Subcutaneous abdominal adipose tissue (tissue), 5 donors: Measurements from ENCODE around the gene MFSD2B.

Experiments used
- H3K27ac ChIP-seq: one replicate; pipeline ENCODE4 v1.7.0; 2013; ENCODE audit warnings: low read depth, mild to moderate bottlenecking, inconsistent platforms, low read length, moderate library complexity
- H3K27me3 ChIP-seq, 5 donors: one replicate each; pipeline ENCODE4 v1.7.0; 2013; ENCODE audit warnings: low read length in 5 of 5, inconsistent platforms in 1 of 5; ENCODE audit not compliant: control insufficient read depth in 5 of 5, insufficient read depth in 4 of 5
- H3K36me3 ChIP-seq, 5 donors: one replicate each; pipeline ENCODE4 v1.7.0; 2013; ENCODE audit warnings: low read length in 5 of 5; ENCODE audit not compliant: control insufficient read depth in 5 of 5, insufficient read depth in 5 of 5
- H3K4me1 ChIP-seq, 5 donors: one replicate each; pipeline ENCODE4 v1.7.0; 2013; ENCODE audit warnings: low read length in 5 of 5, mild to moderate bottlenecking in 3 of 5, moderate library complexity in 1 of 5; ENCODE audit not compliant: control insufficient read depth in 5 of 5, insufficient read depth in 5 of 5
- H3K4me3 ChIP-seq, 5 donors: one replicate each; pipeline ENCODE4 v1.7.0; 2013; ENCODE audit warnings: low read length in 5 of 5, low read depth in 1 of 5
- H3K9ac ChIP-seq, 5 donors: one replicate each; pipeline ENCODE4 v1.7.0; 2013; ENCODE audit warnings: low read length in 5 of 5, mild to moderate bottlenecking in 4 of 5, moderate library complexity in 3 of 5
- H3K9me3 ChIP-seq, 5 donors: one replicate each; pipeline ENCODE4 v1.7.0; 2013; ENCODE audit warnings: low read length in 5 of 5; ENCODE audit not compliant: control insufficient read depth in 5 of 5
- donor health status: healthy.
- donor health status: healthy.
- donor health status: healthy.
- donor health status: healthy.
- donor health status: healthy.

Gene MFSD2B

GRCh38 chr2:24018241-24018640 lies 8.4 kb downstream of the MFSD2B start:
- no peak overlapping the region for H3K9ac ChIP-seq
- peaks cover 0 to under 1% (median 0%) of the 10 kb centered on the region in 5 donors for H3K27me3 ChIP-seq
- H3K36me3 ChIP-seq = peaks cover 0 to 13% (median 11%) of the 10 kb centered on the region in 5 donors
- no peak overlapping the region for H3K27ac ChIP-seq
- H3K4me1 ChIP-seq = no peaks in the 10 kb centered on the region
- no peak overlapping the region for H3K4me3 ChIP-seq
- H3K9me3 ChIP-seq = no peaks in the 10 kb centered on the region

GRCh38 chr2:24019729-24020128 lies 9.8 kb downstream of the MFSD2B start:
- H3K9ac ChIP-seq = no peak overlapping the region
- H3K27me3 ChIP-seq = no peaks in the 10 kb centered on the region
- H3K4me3 ChIP-seq = no peak overlapping the region
- no peaks in the 10 kb centered on the region for H3K4me1 ChIP-seq
- peaks cover 0 to 27% (median 18%) of the 10 kb centered on the region in 5 donors for H3K36me3 ChIP-seq
- H3K27ac ChIP-seq = no peak overlapping the region
- no peaks in the 10 kb centered on the region for H3K9me3 ChIP-seq

GRCh38 chr2:24020244-24020643 lies 10.4 kb downstream of the MFSD2B start:
- Histone ChIP-seq H3K27me3 (no peaks in the 10 kb centered on the region), H3K9ac (no peak overlapping the region), H3K4me1 (no peaks in the 10 kb centered on the region), H3K36me3 (peaks cover 0 to 32% (median 24%) of the 10 kb centered on the region in 5 donors), H3K9me3 (no peaks in the 10 kb centered on the region), H3K27ac (no peak overlapping the region), H3K4me3 (no peak overlapping the region)

- Histone ChIP-seq H3K36me3 (peaks cover 0 to 36% (median 24%) of the 10 kb centered on the region in 5 donors), H3K9me3 (no peaks in the 10 kb centered on the region), H3K4me1 (no peaks in the 10 kb centered on the region), H3K27ac (no peak overlapping the region), H3K4me3 (no peak overlapping the region), H3K9ac (no peak overlapping the region), H3K27me3 (no peaks in the 10 kb centered on the region)
Measured at GRCh38 chr2:24021122-24021998, 11.5 kb downstream of the MFSD2B start.

- Histone ChIP-seq H3K36me3 (peaks cover 0 to 41% (median 28%) of the 10 kb centered on the region in 5 donors), H3K9ac (no peak overlapping the region), H3K9me3 (no peaks in the 10 kb centered on the region), H3K4me3 (no peak overlapping the region), H3K27ac (no peak overlapping the region), H3K27me3 (no peaks in the 10 kb centered on the region), H3K4me1 (no peaks in the 10 kb centered on the region)
Measured at GRCh38 chr2:24022324-24022974, 12.6 kb downstream of the MFSD2B start.

- Histone ChIP-seq H3K36me3 (peaks cover 0 to 41% (median 30%) of the 10 kb centered on the region in 5 donors), H3K27ac (no peak overlapping the region), H3K27me3 (no peaks in the 10 kb centered on the region), H3K9me3 (no peaks in the 10 kb centered on the region), H3K4me1 (no peaks in the 10 kb centered on the region), H3K4me3 (no peak overlapping the region), H3K9ac (no peak overlapping the region)
Measured at GRCh38 chr2:24022975-24023575, 13.2 kb downstream of the MFSD2B start.

GRCh38 chr2:24024018-24024417 lies 14.1 kb downstream of the MFSD2B start:
- Histone ChIP-seq H3K9ac (no peak overlapping the region), H3K4me1 (no peaks in the 10 kb centered on the region), H3K9me3 (no peaks in the 10 kb centered on the region), H3K36me3 (peaks cover 2 to 46% (median 31%) of the 10 kb centered on the region in 5 donors), H3K27ac (no peak overlapping the region), H3K4me3 (no peak overlapping the region), H3K27me3 (no peaks in the 10 kb centered on the region)

- Histone ChIP-seq H3K9me3 (no peaks in the 10 kb centered on the region), H3K27me3 (no peaks in the 10 kb centered on the region), H3K4me3 (no peak overlapping the region), H3K9ac (no peak overlapping the region), H3K27ac (no peak overlapping the region), H3K4me1 (no peaks in the 10 kb centered on the region), H3K36me3 (peaks cover 8 to 57% (median 41%) of the 10 kb centered on the region in 5 donors)
Measured at GRCh38 chr2:24024996-24025663, 15.2 kb downstream of the MFSD2B start.

GRCh38 chr2:24026233-24026632 lies 16.3 kb downstream of the MFSD2B start:
- Histone ChIP-seq H3K36me3 (peaks cover 16 to 68% (median 52%) of the 10 kb centered on the region in 5 donors), H3K9me3 (no peaks in the 10 kb centered on the region), H3K9ac (no peak overlapping the region), H3K27me3 (no peaks in the 10 kb centered on the region), H3K4me3 (no peak overlapping the region), H3K27ac (no peak overlapping the region), H3K4me1 (no peaks in the 10 kb centered on the region)
